ENCODE results near the gene DUSP10.

DNA sequence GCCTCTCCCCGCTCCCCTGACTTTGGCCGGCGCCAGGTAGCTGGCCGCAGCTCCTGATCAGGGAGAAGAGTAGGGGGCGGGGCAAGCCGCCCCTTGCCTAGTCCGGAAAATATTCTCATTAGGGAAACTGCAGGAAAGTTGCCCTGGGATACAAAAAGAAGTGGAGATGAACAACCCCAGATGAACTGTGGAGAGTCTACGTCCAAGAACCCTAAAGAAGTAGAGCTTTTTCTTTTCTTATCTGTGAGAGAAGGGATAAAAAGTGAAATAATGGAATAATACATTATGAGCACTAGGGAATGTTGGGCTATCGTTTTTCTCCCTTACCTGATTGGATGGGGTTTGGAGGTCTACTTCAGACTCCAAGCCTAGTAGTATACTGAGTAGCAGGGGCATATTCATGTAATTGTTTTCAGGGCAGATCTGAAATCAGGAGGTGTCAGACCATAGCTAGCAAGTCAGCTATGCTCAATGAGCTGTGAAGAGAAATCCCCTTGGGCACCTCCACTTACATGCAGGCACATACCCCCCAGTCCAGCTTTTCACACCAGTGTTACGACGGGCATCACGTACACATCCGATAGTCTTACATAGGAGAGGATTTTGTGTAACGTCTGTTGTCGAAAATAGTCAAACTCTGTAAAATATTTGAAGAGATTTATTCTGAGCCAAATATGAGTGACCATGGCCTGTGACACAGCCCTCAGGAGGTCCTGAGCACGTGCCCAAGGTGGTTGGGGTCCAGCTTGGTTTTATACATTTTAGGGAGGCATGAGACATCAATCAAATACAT, 1.7 kb upstream of the DUSP10 start:
- TF ChIP-seq POLR2AphosphoS5 (IDR thresholded peaks at IDR 0.05) (peak in 1 of 3 donors; percentile 5), EP300 (IDR thresholded peaks at IDR 0.05; ENCODE audit: low read depth) (no peak), POLR2A (IDR thresholded peaks at IDR 0.05) (no peak)
- TF ChIP-seq, protein P1, sequence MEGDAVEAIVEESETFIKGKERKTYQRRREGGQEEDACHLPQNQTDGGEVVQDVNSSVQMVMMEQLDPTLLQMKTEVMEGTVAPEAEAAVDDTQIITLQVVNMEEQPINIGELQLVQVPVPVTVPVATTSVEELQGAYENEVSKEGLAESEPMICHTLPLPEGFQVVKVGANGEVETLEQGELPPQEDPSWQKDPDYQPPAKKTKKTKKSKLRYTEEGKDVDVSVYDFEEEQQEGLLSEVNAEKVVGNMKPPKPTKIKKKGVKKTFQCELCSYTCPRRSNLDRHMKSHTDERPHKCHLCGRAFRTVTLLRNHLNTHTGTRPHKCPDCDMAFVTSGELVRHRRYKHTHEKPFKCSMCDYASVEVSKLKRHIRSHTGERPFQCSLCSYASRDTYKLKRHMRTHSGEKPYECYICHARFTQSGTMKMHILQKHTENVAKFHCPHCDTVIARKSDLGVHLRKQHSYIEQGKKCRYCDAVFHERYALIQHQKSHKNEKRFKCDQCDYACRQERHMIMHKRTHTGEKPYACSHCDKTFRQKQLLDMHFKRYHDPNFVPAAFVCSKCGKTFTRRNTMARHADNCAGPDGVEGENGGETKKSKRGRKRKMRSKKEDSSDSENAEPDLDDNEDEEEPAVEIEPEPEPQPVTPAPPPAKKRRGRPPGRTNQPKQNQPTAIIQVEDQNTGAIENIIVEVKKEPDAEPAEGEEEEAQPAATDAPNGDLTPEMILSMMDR (IDR thresholded peaks at IDR 0.05) = no peak
